Measurements from ENCODE around the gene ARHGAP10.

- TF ChIP-seq POLR2A (IDR thresholded peaks at IDR 0.05): no peak
- TF ChIP-seq CTCF (IDR thresholded peaks at IDR 0.05): no peak
These were observed 89.7 kb downstream of the ARHGAP10 start for GRCh38 chr4:147821555-147821954.

Data from gastroesophageal sphincter (tissue), 3 donors.